HUDEP-2 (cell line): ENCODE measurements around the gene ATG101.

Experiments
- DNase-seq, 76 experiments: peaks; one replicate each; lab custom pipeline; 2025; ENCODE audit not compliant: unreplicated experiment in 76 of 76; lab: John Stamatoyannopoulos, UW

ATG101 gene

GRCh38 chr12:52069327-52070184 is at the start of gene ATG101:
TSS of gene ATG101 (plus strand) at chr12:52069978. CDS start at chr12:52073651, 3,673 bp downstream.
- DNase-seq, result peak; percentile 20 to 92 (median 83)

DNA sequence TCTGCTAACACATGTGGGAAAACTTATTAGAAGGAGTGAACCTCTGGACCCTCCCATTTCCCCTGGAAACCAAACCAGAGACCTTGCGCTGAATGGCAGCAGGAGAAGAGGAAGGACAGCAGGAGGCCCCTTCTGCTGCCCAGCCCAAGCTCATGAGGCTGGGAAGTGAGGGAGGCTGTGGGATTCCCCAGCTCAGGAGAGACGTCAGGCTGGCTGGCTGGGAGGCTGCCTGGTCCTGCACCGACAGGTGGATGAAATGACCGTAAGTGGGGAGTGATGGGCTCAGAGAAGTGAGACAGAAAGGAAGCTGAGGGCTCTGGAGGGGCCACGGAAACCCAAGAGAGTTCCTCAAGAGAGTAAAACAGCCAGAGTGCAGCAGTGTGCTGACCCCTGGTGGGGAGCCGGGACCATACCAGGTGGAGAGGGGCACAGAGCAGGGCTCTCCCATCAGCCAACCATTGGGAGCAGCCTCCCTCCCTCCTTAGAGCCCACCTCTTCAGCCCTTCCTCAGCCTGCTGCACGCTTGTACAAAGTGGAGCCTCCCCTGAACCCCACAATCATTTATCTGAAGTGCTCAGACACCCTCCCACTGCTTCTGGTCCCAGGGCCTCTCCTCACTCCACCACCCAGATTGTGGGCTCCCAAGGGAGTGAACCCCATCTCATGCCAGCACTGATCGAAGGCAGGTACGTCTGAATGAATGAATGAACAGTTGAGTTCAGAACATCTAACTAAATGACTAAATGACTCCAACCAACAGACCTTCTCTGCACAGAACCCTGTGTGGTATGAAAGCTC is 49.0 kb upstream of the ATG101 start:
- peak in 52 of 76 experiments; percentile 7 to 69 (median 35) for DNase-seq

DNA sequence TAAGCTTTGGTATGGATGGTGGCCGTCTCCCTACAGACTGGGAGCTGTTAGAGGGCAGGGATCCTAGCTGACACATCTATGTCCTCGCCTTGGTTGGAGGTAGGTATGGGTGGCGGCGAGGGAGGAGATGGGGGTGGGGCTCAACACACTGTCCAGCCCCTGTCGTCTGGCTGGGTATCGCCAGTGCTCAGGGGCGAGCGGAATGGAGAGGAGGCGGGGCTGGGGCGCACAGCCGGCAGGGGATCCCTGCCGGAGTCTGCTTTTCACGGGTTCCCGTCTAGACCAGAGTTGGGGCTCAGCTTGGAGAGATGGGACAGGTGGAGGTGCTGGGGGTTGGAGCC is 47.0 kb upstream of the ATG101 start:
- DNase-seq, result peak in 30 of 76 experiments; percentile 14 to 66 (median 40)

DNA sequence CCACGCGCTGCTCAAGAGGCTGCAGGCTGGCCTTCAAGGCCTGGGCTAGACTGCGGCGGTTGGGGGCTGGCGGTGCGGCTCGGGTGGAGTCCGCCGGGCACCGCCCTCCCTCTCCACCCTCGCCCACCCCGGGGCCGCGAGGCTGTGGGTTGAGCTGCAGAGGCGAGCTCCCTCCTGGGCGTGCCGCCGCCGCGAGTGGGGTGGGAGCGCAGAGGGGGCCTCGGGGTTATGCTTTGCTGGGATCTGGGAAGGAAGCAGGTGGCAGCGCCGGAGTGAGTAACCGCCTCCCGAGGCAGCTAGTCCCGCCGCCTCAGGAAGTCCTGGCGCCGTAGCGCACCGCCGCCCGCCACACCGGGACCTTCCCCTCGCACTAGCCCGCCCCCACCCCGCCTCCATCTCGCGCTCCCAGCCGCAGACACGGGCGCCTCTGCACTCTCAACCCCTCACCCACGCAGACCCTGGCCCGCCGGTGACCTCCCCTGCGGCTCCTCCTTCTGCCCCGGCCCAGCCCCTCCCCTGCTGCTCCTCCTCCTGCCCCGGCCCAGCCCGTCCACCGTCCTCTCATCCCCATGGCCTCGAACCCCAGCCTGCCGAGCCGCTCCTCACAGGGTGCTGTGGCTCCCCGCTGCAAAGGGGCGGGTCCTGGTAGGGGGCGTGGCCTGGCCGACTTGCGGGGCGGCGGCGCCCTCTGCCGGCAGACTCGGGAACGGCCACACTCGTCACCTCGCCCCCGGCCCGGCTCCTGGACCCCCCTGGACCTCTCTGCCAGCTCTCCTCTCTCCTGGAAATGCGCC is 46.4 kb upstream of the ATG101 start:
- DNase-seq, result peak in 72 of 76 experiments; percentile 33 to 92 (median 81)

- DNase-seq, result peak in 7 of 76 experiments; percentile 31 to 69 (median 54)
Measured at GRCh38 chr12:52023976-52024688, 45.6 kb upstream of the ATG101 start.

DNA sequence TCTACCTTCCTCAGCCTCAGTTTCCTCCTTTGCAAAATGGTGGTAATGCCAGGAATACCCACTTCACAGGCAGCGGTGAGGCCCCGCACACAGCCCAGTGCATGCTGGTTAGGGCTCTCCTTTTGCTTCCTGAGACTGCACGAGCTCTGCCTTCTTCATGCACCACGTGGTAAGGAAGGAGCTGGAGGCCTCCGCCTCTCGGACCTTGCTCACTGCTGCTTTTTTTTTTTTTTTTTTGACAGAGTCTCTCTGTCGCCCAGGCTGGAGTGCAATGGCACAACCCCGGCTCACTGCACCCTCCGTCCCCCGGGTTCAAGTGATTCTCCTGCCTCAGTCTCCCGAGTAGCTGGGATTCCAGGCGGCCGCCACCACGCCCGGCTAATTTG is 44.9 kb upstream of the ATG101 start:
- peak in 73 of 76 experiments; percentile 21 to 87 (median 73) for DNase-seq

DNA sequence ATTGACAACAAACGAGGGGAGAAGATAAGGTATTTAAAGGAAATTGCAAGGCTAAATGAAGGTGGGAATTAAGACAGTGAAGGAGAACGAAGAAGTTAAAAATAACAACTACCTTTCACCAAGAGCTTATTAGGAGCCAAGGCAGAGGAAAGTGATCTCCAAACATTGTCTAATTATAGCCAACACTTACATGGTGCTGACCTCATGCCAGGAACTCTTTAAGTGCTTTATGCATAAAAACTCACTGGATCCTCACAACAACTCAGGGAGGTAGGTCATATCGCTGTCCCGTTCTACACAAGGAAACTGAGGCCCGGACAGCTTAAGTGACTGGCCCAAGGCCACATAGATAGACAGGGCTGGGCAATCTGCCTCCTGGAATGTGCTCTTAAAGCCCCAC is 43.5 kb upstream of the ATG101 start:
- DNase-seq, result no peak

DNA sequence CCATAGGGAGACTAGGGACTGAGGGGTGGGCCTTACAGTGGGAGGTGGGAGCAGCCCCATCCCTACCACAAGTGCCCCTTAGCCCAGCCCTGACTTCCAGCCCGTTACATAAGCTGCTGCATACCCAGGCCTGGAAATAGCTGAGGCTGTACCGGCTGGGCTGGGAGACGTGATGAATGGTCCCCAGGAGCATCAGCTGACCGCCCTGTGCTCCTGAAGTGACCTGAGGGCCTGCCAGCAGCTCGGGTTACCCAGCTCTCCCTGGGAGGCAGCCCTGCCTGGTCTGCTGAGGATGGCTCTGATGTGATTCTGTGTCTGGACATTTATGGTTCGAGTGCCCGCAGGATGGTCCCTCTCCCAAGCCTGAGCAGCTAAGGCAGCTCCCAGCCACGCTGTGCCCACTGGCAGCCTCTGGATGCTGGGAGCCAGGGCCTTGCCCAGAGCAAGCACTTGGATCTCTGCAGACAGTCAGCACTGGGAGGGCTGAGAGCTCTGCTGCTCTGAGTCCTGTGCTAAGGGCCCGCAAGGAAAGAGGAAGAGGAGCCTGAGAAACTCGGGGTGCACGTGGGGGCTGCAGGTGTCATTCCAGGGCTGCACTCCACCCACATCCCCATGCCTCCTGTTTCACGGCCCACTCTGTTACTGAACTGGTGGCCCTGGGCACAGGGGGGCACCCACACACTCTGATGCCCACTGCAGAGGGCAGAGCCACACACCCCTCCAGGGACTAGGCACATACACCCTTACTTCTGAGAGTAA is 42.5 kb upstream of the ATG101 start:
- DNase-seq, result no peak

- DNase-seq, result peak in 3 of 76 experiments; percentile 19 to 32 (median 22)
Measured at GRCh38 chr12:52029685-52030084, 40.1 kb upstream of the ATG101 start.

DNA sequence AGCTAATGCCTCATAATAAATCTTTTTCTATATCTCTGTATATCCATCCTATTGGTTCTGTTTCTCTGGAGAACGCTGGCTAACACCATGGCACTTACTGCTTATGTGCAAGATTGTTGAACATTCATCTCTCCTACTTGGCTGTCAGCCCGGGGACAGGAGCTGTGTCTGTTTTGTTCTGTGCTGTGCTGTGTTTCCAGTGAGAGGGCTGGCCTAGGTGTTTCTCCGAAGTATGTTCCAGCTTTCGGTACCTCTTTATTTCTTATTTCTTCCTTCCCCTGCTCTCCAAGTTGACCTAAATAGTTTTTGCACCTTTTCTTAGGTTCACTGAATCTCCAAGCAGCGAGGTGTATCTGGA is 37.4 kb upstream of the ATG101 start:
- DNase-seq, result peak in 3 of 76 experiments; percentile 14 to 24 (median 16)

- DNase-seq, result peak in 73 of 76 experiments; percentile 46 to 93 (median 84)
Measured at GRCh38 chr12:52032804-52033445, 36.9 kb upstream of the ATG101 start.

GRCh38 chr12:52033446-52034140 is 36.2 kb upstream of the ATG101 start:
- no peak for DNase-seq

DNA sequence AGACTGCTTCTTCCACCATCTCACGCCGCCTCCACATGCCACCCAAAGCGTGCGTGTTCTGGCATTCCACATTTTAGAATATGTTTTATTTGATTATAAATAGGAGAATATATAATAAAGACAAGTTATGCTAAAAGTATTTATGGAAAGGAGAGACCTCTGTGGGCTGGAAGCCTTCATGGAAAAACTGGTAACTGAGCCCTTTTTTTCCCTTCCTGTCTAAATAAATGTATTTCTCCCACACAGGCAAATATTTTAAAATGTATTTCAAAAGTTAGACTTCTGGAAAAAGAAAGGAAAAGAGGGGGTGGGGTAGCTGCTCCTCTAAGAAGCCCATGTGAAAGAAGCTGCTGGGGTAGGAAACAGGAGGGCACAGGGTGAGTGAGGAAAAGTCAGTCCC is 34.6 kb upstream of the ATG101 start:
- no peak for DNase-seq

DNA sequence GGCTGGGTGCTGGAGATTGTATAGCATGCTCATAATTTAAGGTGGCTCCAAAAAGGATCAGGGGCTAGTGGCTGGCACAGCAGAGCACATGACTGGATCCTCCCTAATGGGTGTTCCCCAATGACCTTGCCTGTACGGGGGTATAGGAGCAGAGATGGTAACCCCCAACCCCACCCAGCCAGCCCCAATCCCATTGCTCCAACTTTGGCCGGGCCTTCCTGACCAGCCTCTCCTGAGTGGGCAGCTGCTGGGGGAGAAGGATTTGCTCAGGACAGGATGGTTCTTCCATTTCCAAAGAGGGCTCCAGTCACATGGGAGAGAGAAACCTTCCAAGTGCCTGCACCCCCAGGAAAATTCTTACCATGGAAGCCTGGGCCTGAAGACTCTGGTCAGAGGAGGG is 33.9 kb upstream of the ATG101 start:
- DNase-seq, result no peak

DNA sequence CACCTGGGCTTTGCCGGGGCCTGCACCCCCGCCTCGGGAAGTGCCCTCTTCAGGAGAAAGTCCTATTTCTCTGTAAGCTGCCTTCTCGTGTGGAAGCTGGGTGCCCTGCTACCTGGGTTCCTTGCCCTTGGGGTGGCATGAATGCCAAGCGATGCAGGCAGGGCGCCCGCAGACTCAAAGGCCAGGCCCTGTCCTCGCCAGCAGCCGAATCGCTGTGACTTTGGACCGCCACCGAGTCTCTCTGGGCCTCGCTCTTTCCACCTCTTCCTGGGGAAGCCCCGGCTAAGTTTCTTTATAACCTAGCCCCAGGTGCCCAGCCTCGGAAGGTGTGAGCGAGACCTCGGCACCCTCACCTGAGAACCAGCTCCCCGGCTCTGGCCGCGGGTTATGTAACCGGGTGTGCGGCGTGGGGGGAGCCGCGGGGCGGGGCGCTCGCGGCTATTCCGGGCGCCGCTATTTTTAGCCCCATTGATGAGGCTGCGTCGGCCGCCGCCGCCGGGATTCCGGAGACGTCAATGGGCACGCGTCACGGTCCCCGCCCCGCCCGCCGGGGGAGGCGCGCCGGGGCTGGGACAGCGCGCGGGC is 33.1 kb upstream of the ATG101 start:
- DNase-seq, result peak in 43 of 76 experiments; percentile 3 to 63 (median 30)

- no peak for DNase-seq
Measured at GRCh38 chr12:52037248-52037861, 32.4 kb upstream of the ATG101 start.

- DNase-seq, result no peak
Measured at GRCh38 chr12:52038447-52038846, 31.3 kb upstream of the ATG101 start.

DNA sequence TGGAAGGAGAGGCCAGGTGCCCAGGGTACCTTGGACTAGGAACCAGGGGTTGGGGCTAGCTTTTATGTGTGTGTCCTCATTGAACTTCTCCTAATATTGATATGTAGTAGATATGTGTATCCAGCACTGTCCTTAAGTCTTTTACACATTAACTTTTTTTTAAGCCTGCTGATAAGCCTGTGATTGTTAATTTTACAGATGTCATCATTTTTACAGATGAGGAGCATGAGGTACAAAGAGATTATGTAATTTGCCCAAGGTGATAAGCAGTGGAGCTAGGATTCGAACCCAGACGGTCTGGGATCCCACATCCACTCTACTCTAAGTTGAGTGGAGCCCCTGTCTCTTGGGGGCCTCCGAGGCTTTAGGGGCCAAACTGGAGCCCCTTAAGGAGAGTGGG is 28.7 kb upstream of the ATG101 start:
- DNase-seq, result no peak
